Occipital lobe (tissue), 2 donors: ENCODE data around the gene MYO1D. TPM values are rescaled to one million over a fixed set of nuclear protein-coding genes. Genes with fewer than 3 reads are reported as not detected.
"Not testable (repeated sequence)": the region's sequence is repeated elsewhere in the genome, so short reads cannot be mapped to it uniquely, and the experiment has no call there.

ENCODE experiments used
- DNase-seq: peaks from one replicate; lab custom pipeline; 2025; lab: John Stamatoyannopoulos, UW
- total RNA-seq: library from RNA; depleted of rRNA; stranded (reverse); fragments of >200 nt; gene quantifications from one replicate; pipeline ENCODE4 v1.2.3, GENCODE V29; 2014

Gene MYO1D
- total RNA-seq, 1 donor from 2014 or later, result 61.0 TPM

GRCh38 chr17:32855620-32856019 is 21.3 kb downstream of the MYO1D start:
- DNase-seq, result no peak

- no peak for DNase-seq
Measured at GRCh38 chr17:32854832-32855389, 22.0 kb downstream of the MYO1D start.

- no peak for DNase-seq
Measured at GRCh38 chr17:32854207-32854606, 22.7 kb downstream of the MYO1D start.

GRCh38 chr17:32852811-32853210 is 24.1 kb downstream of the MYO1D start:
- DNase-seq, result no peak

- no peak for DNase-seq
Measured at GRCh38 chr17:32849879-32850278, 27.0 kb downstream of the MYO1D start.

- DNase-seq, result no peak
Measured at GRCh38 chr17:32847977-32848376, 28.9 kb downstream of the MYO1D start.

GRCh38 chr17:32846143-32846542 is 30.8 kb downstream of the MYO1D start:
- no peak for DNase-seq

GRCh38 chr17:32840241-32840640 is 36.7 kb downstream of the MYO1D start:
- no peak for DNase-seq

- DNase-seq, result no peak
Measured at GRCh38 chr17:32836527-32836926, 40.4 kb downstream of the MYO1D start.

GRCh38 chr17:32835291-32835761 is 41.6 kb downstream of the MYO1D start:
- DNase-seq, result no peak

GRCh38 chr17:32834104-32834503 is 42.8 kb downstream of the MYO1D start:
- DNase-seq, result no peak

- no peak for DNase-seq
Measured at GRCh38 chr17:32833526-32833925, 43.4 kb downstream of the MYO1D start.

GRCh38 chr17:32833076-32833475 is 43.8 kb downstream of the MYO1D start:
- DNase-seq, result no peak

GRCh38 chr17:32831627-32832243 is 45.2 kb downstream of the MYO1D start:
- DNase-seq, result no peak

- DNase-seq, result no peak
Measured at GRCh38 chr17:32831223-32831622, 45.7 kb downstream of the MYO1D start.

- DNase-seq, result no peak
Measured at GRCh38 chr17:32828822-32829221, 48.1 kb downstream of the MYO1D start.

GRCh38 chr17:32827227-32827626 is 49.7 kb downstream of the MYO1D start:
- DNase-seq, result no peak

GRCh38 chr17:32826076-32826475 is 50.8 kb downstream of the MYO1D start:
- DNase-seq, result no peak

- no peak for DNase-seq
Measured at GRCh38 chr17:32824334-32824733, 52.6 kb downstream of the MYO1D start.

- no peak for DNase-seq
Measured at GRCh38 chr17:32822996-32823395, 53.9 kb downstream of the MYO1D start.

GRCh38 chr17:32821987-32822934 is 54.7 kb downstream of the MYO1D start:
- DNase-seq, result not testable (repeated sequence)

GRCh38 chr17:32820440-32820839 is 56.5 kb downstream of the MYO1D start:
- no peak for DNase-seq
